Upper lobe of left lung (tissue), 4 donors: ENCODE measurements around the gene CLCNKA.
"Not testable (repeated sequence)": the region's sequence is repeated elsewhere in the genome, so short reads cannot be mapped to it uniquely, and the experiment has no call there.

Source experiments
- POLR2A ChIP-seq, 4 donors: fragments of 450-650 bp; IDR thresholded peaks; one replicate each; pipeline ENCODE4 v1.5.1; 2016 to 2017; ENCODE audit warnings: antibody characterized with exemption in 4 of 4, mild to moderate bottlenecking in 2 of 4
- POLR2AphosphoS5 ChIP-seq, 2 donors: sonication (generic); formaldehyde crosslinking; IDR thresholded peaks; one replicate each; pipeline ENCODE4 v1.5.1; 2017; ENCODE audit warnings: antibody characterized with exemption in 2 of 2
- TF ChIP-seq, protein P1 (sequence below), 6 experiments: fragments of 450-650 bp in 4 of 6; fragments of 200-600 bp in 2 of 6; sonication (generic) in 2 of 6; IDR thresholded peaks; one replicate each; pipeline ENCODE4 v1.5.1; 2016 to 2019; ENCODE audit warnings: antibody characterized with exemption in 6 of 6

DNA sequence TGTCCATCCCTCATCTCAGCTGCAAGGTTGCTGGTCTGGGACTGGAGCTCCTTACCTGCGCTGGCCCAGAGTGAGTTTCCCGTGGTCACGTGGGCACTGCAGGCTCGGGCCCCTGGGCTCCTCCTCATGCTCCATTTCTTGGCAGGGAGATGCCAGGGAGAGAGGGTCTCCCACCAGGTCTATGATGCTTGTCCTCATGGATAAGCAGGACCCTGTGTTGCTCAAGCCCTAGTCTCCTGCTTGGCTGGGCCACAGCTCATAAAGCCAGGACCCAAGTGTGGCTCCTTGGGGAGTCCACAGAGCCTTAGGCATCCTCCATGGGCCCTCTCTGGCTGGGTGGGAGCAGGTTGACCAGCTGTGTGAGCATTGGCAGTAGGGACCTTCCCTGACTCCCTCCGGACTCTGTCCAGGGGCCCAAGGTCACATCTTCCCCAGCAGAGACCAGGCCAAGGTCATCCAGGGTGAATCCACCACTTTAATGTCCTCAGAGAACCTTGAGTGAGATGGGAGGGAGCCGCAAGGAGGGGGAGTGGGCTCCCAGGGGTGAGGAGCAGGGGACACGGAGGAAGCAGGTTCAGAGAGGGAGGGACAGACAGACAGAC is 35.6 kb downstream of the CLCNKA start:
- TF ChIP-seq, protein P1, sequence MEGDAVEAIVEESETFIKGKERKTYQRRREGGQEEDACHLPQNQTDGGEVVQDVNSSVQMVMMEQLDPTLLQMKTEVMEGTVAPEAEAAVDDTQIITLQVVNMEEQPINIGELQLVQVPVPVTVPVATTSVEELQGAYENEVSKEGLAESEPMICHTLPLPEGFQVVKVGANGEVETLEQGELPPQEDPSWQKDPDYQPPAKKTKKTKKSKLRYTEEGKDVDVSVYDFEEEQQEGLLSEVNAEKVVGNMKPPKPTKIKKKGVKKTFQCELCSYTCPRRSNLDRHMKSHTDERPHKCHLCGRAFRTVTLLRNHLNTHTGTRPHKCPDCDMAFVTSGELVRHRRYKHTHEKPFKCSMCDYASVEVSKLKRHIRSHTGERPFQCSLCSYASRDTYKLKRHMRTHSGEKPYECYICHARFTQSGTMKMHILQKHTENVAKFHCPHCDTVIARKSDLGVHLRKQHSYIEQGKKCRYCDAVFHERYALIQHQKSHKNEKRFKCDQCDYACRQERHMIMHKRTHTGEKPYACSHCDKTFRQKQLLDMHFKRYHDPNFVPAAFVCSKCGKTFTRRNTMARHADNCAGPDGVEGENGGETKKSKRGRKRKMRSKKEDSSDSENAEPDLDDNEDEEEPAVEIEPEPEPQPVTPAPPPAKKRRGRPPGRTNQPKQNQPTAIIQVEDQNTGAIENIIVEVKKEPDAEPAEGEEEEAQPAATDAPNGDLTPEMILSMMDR (IDR thresholded peaks at IDR 0.05), result not testable (repeated sequence)
- TF ChIP-seq POLR2A, POLR2AphosphoS5 (IDR thresholded peaks at IDR 0.05): not testable (repeated sequence)
